ENCODE data around the gene DNAJA4.
"Not testable (repeated sequence)": the region's sequence is repeated elsewhere in the genome, so short reads cannot be mapped to it uniquely, and the experiment has no call there.

DNAJA4 gene

GRCh38 chr15:78244893-78245292 is 19.5 kb upstream of the DNAJA4 start:
- no peak for DNase-seq

GRCh38 chr15:78245392-78245791 is 19.0 kb upstream of the DNAJA4 start:
- DNase-seq, result not testable (repeated sequence)

DNA sequence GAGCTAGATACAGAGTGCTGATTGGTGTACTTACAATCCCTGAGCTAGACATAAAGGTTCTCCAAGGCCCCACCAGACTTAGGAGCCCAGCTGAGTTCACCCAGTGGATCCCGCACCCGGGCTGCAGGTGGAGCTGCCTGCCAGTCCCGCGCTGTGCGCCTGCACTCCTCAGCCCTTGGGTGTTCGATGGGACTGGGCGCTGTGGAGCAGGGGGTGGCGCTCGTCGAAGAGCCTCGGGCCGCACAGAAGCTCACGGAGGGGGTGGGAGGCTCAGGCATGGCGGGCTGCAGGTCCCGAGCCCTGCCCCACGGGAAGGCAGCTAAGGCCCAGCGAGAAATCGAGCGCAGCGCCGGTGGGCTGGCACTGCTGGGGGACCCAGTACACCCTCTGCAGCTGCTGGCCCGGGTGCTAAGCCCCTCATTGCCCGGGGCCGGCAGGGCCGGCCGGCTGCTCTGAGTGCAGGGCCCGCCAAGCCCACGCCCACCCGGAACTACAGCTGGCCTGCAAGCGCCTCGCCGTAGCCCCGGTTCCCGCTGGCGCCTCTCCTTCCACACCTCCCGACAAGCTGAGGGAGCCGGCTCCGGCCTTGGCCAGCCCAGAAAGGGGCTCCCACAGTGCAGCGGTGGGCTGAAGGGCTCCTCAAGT is 18.3 kb upstream of the DNAJA4 start:
- DNase-seq, result not testable (repeated sequence)

DNA sequence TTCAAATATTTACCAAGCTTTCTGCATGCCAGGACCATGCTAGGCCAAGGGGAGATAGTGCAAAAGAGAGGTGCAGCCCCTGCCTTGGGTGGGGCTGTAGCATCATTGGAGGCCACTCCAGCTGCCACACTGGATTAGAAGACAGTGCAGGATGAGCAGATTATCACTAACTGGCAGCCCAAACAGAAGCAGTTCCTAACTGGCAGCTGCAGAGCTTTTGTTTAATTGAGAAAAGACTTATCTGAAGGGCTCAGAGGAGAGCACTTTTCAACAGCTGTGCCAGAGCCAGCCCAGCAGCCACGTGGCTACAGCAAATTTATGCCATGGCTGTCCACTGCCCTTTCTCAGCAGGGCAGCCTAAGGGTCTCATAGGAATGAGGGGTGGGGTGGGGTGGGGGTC is 16.5 kb upstream of the DNAJA4 start:
- no peak for DNase-seq

DNA sequence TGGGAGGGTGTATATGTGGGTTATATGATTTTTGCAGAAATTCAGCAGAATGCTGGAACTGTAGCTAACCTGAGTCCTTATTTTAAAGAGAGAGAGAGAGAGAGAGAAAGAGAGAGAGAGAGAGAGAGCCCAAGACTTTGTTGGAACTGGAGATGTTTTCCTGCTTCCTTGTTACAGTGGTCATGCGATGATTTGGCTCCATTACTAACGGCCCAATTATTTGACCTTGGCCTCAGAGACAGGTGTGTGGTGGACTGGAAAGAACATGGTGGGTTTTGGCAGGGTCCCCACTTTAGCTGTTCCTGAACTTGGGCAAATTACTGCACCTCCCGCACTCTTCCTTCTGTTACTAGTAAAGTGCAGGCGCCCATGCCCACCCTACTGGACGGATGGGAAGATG is 15.2 kb upstream of the DNAJA4 start:
- no peak for DNase-seq

GRCh38 chr15:78251136-78251535 is 13.2 kb upstream of the DNAJA4 start:
- DNase-seq, result no peak

DNA sequence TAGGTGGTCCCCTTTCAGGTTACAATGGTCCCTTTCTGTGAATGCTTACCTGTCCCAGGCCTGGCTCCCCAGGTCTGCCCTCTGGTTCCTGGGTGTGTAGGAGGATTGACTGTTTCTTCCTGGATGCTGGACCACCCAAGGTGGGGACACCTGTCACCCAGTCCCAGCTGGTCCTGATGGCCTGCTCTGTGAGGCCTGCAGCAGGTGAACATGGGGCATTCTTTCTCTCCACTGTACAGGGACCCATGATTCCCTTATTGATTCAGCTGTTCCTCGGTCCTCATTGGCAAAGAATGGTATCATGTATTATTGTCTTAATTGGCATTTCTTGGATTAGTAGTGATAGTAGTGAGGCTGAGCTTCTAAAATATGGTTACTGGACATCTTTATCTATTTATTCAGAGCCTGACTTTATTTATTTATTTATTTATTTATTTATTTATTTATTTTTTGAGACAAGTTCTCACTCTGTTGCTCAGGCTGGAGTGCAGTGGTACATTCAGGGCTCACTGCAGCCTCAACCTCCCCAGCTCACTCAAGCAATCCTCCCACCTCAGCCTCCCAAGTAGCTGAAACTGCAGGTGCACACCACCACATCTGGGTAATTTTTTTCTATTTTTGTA is 8.8 kb upstream of the DNAJA4 start:
- no peak for DNase-seq

DNA sequence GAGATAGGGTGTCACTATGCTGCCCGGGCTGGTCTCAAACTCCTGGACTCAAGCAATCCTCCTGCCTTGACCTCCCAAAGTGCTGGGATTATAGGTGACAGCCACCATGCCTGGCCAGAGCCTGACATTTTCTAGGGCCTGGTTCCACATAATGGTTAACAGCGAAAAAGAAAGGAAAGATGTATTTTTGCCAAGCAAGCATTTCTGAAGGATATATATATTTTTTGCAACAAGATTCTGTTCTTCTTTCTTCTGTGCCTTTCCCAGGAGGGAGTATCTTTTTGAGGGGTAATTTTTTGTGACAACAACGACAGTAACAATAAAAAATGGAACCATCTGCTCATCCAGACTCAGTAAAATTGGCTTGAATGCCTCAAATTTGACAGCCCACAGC is 8.3 kb upstream of the DNAJA4 start:
- no peak for DNase-seq

- DNase-seq, result no peak
Measured at GRCh38 chr15:78257681-78258080, 6.7 kb upstream of the DNAJA4 start.

GRCh38 chr15:78259232-78259631 is 5.1 kb upstream of the DNAJA4 start:
- no peak for DNase-seq

GRCh38 chr15:78260489-78260888 is 3.9 kb upstream of the DNAJA4 start:
- no peak for DNase-seq

GRCh38 chr15:78261062-78261461 is 3.3 kb upstream of the DNAJA4 start:
- no peak for DNase-seq

GRCh38 chr15:78263351-78263781 is 996 bp upstream of the DNAJA4 start:
- peak in 1 of 5 experiments; percentile 46 for DNase-seq

- DNase-seq, result no peak
Measured at GRCh38 chr15:78263907-78264303, 457 bp upstream of the DNAJA4 start.

- DNase-seq, result no peak
Measured at GRCh38 chr15:78265137-78265460, 737 bp downstream of the DNAJA4 start.

DNA sequence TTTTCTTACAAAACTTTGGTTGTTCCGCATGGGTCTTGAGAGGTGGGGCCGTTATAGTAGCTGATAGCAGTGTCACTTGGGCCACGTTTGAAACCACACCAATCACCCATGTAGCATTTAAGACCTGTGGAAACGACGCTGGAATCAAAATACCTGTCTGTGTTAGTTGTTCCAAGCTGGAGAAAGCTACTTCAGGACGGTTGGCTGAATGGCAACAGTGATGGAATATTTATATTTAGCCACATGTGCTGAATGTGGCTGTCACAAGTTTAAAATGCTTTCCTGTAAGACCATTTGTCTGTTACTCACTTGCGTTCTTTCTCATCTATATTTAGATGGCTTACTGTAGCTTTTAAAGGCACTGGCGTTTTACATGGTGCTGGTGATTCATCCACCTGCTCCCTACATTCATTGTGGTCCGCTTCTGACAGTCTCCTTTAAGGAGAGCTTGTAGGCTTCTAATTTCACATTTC is 1.4 kb downstream of the DNAJA4 start:
- DNase-seq, result no peak

GRCh38 chr15:78266229-78266628 is 1.9 kb downstream of the DNAJA4 start:
- DNase-seq, result no peak

GRCh38 chr15:78266806-78267205 is 2.4 kb downstream of the DNAJA4 start:
- DNase-seq, result no peak

DNA sequence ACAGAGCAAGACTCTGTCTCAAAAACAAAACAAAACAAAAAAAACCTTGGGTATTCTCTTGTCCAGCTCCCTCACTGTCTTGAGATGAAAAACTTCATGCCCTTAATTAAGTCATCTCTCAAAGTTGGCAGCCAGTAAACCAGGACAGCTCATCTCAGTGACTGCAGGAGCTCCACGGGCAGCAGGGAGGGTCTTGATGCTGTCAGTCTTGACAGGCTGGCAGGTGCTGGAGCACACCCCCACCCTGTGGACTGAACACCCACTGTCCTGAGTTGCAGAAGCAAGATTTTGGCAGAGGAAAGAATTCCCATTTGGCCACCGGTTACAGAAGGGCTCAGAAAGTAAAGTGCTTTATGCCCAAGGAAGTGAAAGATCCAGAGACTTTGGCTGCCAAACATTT is 8.0 kb downstream of the DNAJA4 start:
- no peak for DNase-seq

DNA sequence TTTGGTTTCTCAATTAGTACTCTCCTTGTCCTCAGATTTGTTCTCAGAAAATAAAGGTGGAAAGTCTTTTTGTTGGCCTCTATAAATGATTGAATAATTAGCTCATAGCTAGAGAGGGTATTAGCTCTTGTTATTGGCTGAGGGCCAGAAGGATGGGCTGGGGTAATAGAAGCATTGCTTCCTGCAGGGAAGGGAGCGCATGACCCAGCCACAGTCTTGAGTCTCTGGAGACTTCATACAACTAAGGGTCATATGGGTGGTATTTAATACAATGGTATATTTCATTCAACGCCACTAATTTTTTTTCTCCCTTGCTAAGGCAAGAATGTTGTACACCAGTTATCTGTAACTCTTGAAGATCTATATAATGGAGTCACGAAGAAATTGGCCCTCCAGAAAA is 8.4 kb downstream of the DNAJA4 start:
- DNase-seq, result no peak

DNA sequence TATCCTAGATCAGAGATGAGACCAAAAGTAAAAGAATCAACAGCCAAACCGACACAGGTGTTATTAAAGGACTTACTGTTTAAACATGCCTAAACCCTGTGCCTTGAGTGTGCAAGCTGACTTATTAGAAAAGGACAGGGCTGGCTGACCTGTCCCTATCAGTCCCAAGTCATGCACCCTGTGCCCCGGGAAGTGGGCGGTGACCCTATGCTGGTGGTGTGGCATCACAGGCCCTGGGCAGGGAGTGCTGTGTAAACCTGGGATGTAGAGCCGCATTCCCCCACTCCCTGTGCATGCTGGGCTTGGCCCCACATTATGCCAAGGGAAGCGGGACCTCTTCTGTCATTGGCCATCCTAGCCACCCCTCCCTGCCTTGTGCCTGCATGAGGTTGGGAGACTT is 10.6 kb downstream of the DNAJA4 start:
- no peak for DNase-seq

- DNase-seq, result no peak
Measured at GRCh38 chr15:78276064-78276943, 11.9 kb downstream of the DNAJA4 start.

- no peak for DNase-seq
Measured at GRCh38 chr15:78280319-78281072, 16.1 kb downstream of the DNAJA4 start.
